ENCODE measurements around the gene UTP25.

Gene UTP25

GRCh38 chr1:209861242-209861641 is 33.5 kb downstream of the UTP25 start:
- no peak overlapping the region for H3K27ac ChIP-seq (ENCODE audit: low read length)
- no peaks in the 10 kb centered on the region for H3K4me1 ChIP-seq (ENCODE audit: low read length)
- H3K27me3 ChIP-seq (ENCODE audit: low read depth, low read length) = peaks cover 21% of the 10 kb centered on the region
- no peak overlapping the region for H3K4me3 ChIP-seq (ENCODE audit: low read length)
- no peak overlapping the region for H3K9ac ChIP-seq (ENCODE audit: low read length)
- H4K20me1 ChIP-seq (ENCODE audit: insufficient read depth, low read length) = no peaks in the 10 kb centered on the region
- no peak overlapping the region for H3K4me2 ChIP-seq (ENCODE audit: low read length)
- peaks cover 8% of the 10 kb centered on the region for H3K36me3 ChIP-seq (replicated peaks; ENCODE audit: low read depth, low read length)
- TF ChIP-seq CTCF (IDR thresholded peaks at IDR 0.05; ENCODE audit: low read depth, low read length) (no peak), EZH2phosphoT487 (IDR thresholded peaks at IDR 0.05; ENCODE audit: low read depth) (no peak)
- H3K79me2 ChIP-seq (ENCODE audit: low read length) = no peaks in the 10 kb centered on the region
- no peaks in the 10 kb centered on the region for H3K9me3 ChIP-seq (ENCODE audit: insufficient read depth, low read length)
- no peak overlapping the region for H2AFZ ChIP-seq (ENCODE audit: low read depth, low read length)

GRCh38 chr1:209862391-209863356 is 34.9 kb downstream of the UTP25 start:
- Histone ChIP-seq H4K20me1 (ENCODE audit: insufficient read depth, low read length) (no peaks in the 10 kb centered on the region), H3K4me3 (ENCODE audit: low read length) (no peak overlapping the region), H3K27me3 (ENCODE audit: low read depth, low read length) (peaks cover 25% of the 10 kb centered on the region), H3K27ac (ENCODE audit: low read length) (no peak overlapping the region), H3K79me2 (ENCODE audit: low read length) (no peaks in the 10 kb centered on the region), H3K4me1 (ENCODE audit: low read length) (no peaks in the 10 kb centered on the region), H2AFZ (ENCODE audit: low read depth, low read length) (no peak overlapping the region), H3K36me3 (replicated peaks; ENCODE audit: low read depth, low read length) (peaks cover 3% of the 10 kb centered on the region), H3K4me2 (ENCODE audit: low read length) (no peak overlapping the region), H3K9ac (ENCODE audit: low read length) (no peak overlapping the region), H3K9me3 (ENCODE audit: insufficient read depth, low read length) (no peaks in the 10 kb centered on the region)
- TF ChIP-seq CTCF (IDR thresholded peaks at IDR 0.05; ENCODE audit: low read depth, low read length) (no peak), EZH2phosphoT487 (IDR thresholded peaks at IDR 0.05; ENCODE audit: low read depth) (no peak)

- Histone ChIP-seq H3K27me3 (ENCODE audit: low read depth, low read length) (peaks cover 35% of the 10 kb centered on the region), H3K9ac (ENCODE audit: low read length) (no peak overlapping the region), H4K20me1 (ENCODE audit: insufficient read depth, low read length) (no peaks in the 10 kb centered on the region), H3K9me3 (ENCODE audit: insufficient read depth, low read length) (no peaks in the 10 kb centered on the region), H3K79me2 (ENCODE audit: low read length) (no peaks in the 10 kb centered on the region), H3K36me3 (replicated peaks; ENCODE audit: low read depth, low read length) (no peaks in the 10 kb centered on the region), H3K27ac (ENCODE audit: low read length) (no peak overlapping the region), H2AFZ (ENCODE audit: low read depth, low read length) (no peak overlapping the region), H3K4me2 (ENCODE audit: low read length) (no peak overlapping the region), H3K4me3 (ENCODE audit: low read length) (no peak overlapping the region), H3K4me1 (ENCODE audit: low read length) (no peaks in the 10 kb centered on the region)
- TF ChIP-seq CTCF (IDR thresholded peaks at IDR 0.05; ENCODE audit: low read depth, low read length) = no peak
- no peak for TF ChIP-seq EZH2phosphoT487 (IDR thresholded peaks at IDR 0.05; ENCODE audit: low read depth)
Observed at GRCh38 chr1:209863766-209864485, 36.2 kb downstream of the UTP25 start.

- H3K4me1 ChIP-seq (ENCODE audit: low read length) = no peaks in the 10 kb centered on the region
- H3K9ac ChIP-seq (ENCODE audit: low read length) = no peak overlapping the region
- H2AFZ ChIP-seq (ENCODE audit: low read depth, low read length) = no peak overlapping the region
- H3K4me3 ChIP-seq (ENCODE audit: low read length) = no peak overlapping the region
- TF ChIP-seq CTCF (IDR thresholded peaks at IDR 0.05; ENCODE audit: low read depth, low read length) (no peak), EZH2phosphoT487 (IDR thresholded peaks at IDR 0.05; ENCODE audit: low read depth) (no peak)
- H3K9me3 ChIP-seq (ENCODE audit: insufficient read depth, low read length) = no peaks in the 10 kb centered on the region
- no peak overlapping the region for H3K4me2 ChIP-seq (ENCODE audit: low read length)
- H3K27me3 ChIP-seq (ENCODE audit: low read depth, low read length) = peaks cover 52% of the 10 kb centered on the region
- H3K27ac ChIP-seq (ENCODE audit: low read length) = no peak overlapping the region
- H4K20me1 ChIP-seq (ENCODE audit: insufficient read depth, low read length) = no peaks in the 10 kb centered on the region
- no peaks in the 10 kb centered on the region for H3K36me3 ChIP-seq (replicated peaks; ENCODE audit: low read depth, low read length)
- no peaks in the 10 kb centered on the region for H3K79me2 ChIP-seq (ENCODE audit: low read length)
Observed at GRCh38 chr1:209866201-209866600, 38.4 kb downstream of the UTP25 start.
